Measurements from ENCODE around the gene TMEM8B. TPM values are rescaled to one million over a fixed set of nuclear protein-coding genes. Genes with fewer than 3 reads are reported as not detected.

TMEM8B gene
- total and polyA plus RNA-seq, 7 donors: 3.5 to 12.5 (median 7.1) TPM

GRCh38 chr9:35859310-35859989 lies 30.4 kb downstream of the TMEM8B start:
- TF ChIP-seq EP300 (IDR thresholded peaks at IDR 0.05) (no peak), CTCF (IDR thresholded peaks at IDR 0.05) (no peak)
- Histone ChIP-seq H3K4me3 (no peak overlapping the region), H3K27ac (no peak overlapping the region), H3K27me3 (no peaks in the 10 kb centered on the region), H3K36me3 (no peaks in the 10 kb centered on the region), H3K9me3 (no peaks in the 10 kb centered on the region), H3K4me1 (no peaks in the 10 kb centered on the region)
- peak; percentile 64 for DNase-seq
- intact Hi-C loops (cut with DNase I): no loop called here
- 51 to 67% methylated on average over 16 of the region's 16 CpGs for WGBS, 2 donors

- Histone ChIP-seq H3K27ac (no peak overlapping the region), H3K9me3 (no peaks in the 10 kb centered on the region), H3K27me3 (no peaks in the 10 kb centered on the region), H3K4me3 (no peak overlapping the region), H3K4me1 (no peaks in the 10 kb centered on the region), H3K36me3 (no peaks in the 10 kb centered on the region)
- DNase-seq: peak; percentile 34
- WGBS, 2 donors: 46 to 55% methylated on average over 3 of the region's 3 CpGs
- no peak for TF ChIP-seq CTCF (IDR thresholded peaks at IDR 0.05)
- no peak for TF ChIP-seq EP300 (IDR thresholded peaks at IDR 0.05)
- TF ChIP-seq POLR2A (IDR thresholded peaks at IDR 0.05): no peak
- TF ChIP-seq POLR2AphosphoS5 (IDR thresholded peaks at IDR 0.05): no peak
- intact Hi-C loops (cut with DNase I): no loop called here
Measured at GRCh38 chr9:35859990-35860339, 30.9 kb downstream of the TMEM8B start.

- peak; percentile 30 for DNase-seq
- H3K4me3 ChIP-seq: no peak overlapping the region
- 39 to 63% methylated on average over 12 of the region's 12 CpGs for WGBS, 2 donors
- H3K9me3 ChIP-seq: no peaks in the 10 kb centered on the region
- H3K27me3 ChIP-seq: no peaks in the 10 kb centered on the region
- TF ChIP-seq CTCF (IDR thresholded peaks at IDR 0.05) (no peak), POLR2AphosphoS5 (IDR thresholded peaks at IDR 0.05) (no peak), POLR2A (IDR thresholded peaks at IDR 0.05) (no peak), EP300 (IDR thresholded peaks at IDR 0.05) (no peak)
- intact Hi-C loops (cut with DNase I): no loop called here
- no peaks in the 10 kb centered on the region for H3K36me3 ChIP-seq
- H3K4me1 ChIP-seq: no peaks in the 10 kb centered on the region
- no peak overlapping the region for H3K27ac ChIP-seq
Measured at GRCh38 chr9:35861161-35861897, 32.3 kb downstream of the TMEM8B start.

- intact Hi-C loops (cut with DNase I): no loop called here
- no peak for DNase-seq
- 71 to 88% methylated on average over 4 of the region's 4 CpGs for WGBS, 2 donors
Measured at GRCh38 chr9:35862328-35862727, 33.3 kb downstream of the TMEM8B start.

More at GRCh38 chr9:35862328-35862727, 33.3 kb downstream of the TMEM8B start:
- peaks cover 0 to under 1% (median 0%) of the 10 kb centered on the region in 3 donors for H3K27me3 ChIP-seq
- H3K27ac ChIP-seq: no peak overlapping the region
- no peaks in the 10 kb centered on the region for H3K9me3 ChIP-seq
- TF ChIP-seq POLR2A (IDR thresholded peaks at IDR 0.05) (no peak), EP300 (IDR thresholded peaks at IDR 0.05) (no peak), CTCF (IDR thresholded peaks at IDR 0.05) (no peak), POLR2AphosphoS5 (IDR thresholded peaks at IDR 0.05) (no peak)
- no peak overlapping the region for H3K4me3 ChIP-seq
- no peaks in the 10 kb centered on the region for H3K36me3 ChIP-seq
- H3K4me1 ChIP-seq: no peaks in the 10 kb centered on the region

Measured in sigmoid colon (tissue), 7 donors.